ENCODE measurements around the gene LHPP.

DNA sequence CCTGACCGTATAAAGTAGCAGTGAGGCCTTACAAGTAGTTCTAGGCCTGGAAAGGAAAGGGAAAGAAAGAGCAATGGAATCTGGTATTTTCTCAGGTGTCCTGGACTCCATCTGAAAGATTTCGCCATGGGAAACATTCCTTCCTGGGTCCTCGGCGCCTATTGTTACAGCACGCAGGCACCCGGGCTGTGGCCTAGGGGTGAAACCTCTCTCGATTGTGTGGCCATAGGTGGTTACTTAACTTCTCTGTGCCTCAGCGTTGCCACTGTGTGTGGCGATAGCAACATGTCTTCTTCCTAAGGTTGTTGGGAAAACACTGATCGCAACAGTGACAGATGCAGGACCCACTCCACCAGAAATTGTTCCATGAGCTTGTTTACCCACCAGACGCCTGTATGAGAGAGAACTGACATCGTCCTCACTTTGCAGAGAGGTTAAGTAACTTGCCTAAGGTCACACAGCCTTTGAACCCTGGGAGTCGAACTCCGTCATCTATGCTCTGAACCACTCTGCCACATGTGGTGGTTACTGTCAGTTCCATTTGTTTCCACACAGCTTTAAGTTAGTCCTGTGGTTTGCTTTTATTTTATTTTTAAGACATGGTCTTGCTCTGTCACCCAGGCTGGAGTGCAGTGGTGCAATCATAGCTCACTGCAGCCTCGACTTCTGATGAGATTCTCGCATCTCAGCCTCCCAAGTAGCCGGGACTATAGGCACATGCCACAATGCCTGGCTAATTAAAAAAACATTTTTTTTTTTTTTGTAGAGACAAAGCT is 73.4 kb downstream of the LHPP start:
- TF ChIP-seq, protein P1, sequence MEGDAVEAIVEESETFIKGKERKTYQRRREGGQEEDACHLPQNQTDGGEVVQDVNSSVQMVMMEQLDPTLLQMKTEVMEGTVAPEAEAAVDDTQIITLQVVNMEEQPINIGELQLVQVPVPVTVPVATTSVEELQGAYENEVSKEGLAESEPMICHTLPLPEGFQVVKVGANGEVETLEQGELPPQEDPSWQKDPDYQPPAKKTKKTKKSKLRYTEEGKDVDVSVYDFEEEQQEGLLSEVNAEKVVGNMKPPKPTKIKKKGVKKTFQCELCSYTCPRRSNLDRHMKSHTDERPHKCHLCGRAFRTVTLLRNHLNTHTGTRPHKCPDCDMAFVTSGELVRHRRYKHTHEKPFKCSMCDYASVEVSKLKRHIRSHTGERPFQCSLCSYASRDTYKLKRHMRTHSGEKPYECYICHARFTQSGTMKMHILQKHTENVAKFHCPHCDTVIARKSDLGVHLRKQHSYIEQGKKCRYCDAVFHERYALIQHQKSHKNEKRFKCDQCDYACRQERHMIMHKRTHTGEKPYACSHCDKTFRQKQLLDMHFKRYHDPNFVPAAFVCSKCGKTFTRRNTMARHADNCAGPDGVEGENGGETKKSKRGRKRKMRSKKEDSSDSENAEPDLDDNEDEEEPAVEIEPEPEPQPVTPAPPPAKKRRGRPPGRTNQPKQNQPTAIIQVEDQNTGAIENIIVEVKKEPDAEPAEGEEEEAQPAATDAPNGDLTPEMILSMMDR (conservative IDR thresholded peaks at IDR 0.05) = no peak
- TF ChIP-seq ZFX (IDR thresholded peaks at IDR 0.05) = no peak
